Heart left ventricle (tissue), 16 donors: ENCODE data around the gene PARP6. TPM values are rescaled to one million over a fixed set of nuclear protein-coding genes. Genes with fewer than 3 reads are reported as not detected.

Experiments used
- ATAC-seq, 4 donors: fragments of 200-7000 bp; cut with Tn5 transposase; one replicate each; pipeline ENCODE4 v1.9.1; 2020 to 2022; ENCODE audit warnings: moderate library complexity in 4 of 4, mild to moderate bottlenecking in 3 of 4, moderate number of reproducible peaks in 1 of 4
- DNase-seq, 5 donors: peaks; one replicate each; pipeline ENCODE4 v3.0.0-alpha.2; 2020
- H3K27ac ChIP-seq, 12 donors: fragments of 200-600 bp; sonication (generic) in 4 of 12; one replicate each; pipeline versions ENCODE4 v1.5.0 to v1.8.0; 2016 to 2022; ENCODE audit warnings: mild to moderate bottlenecking in 2 of 12
- H3K27me3 ChIP-seq, 9 donors: fragments of 200-600 bp; sonication (generic) in 2 of 9; one replicate each; pipeline versions ENCODE4 v1.5.1 to v1.8.0; 2016 to 2022; ENCODE audit warnings: mild to moderate bottlenecking in 3 of 9
- H3K36me3 ChIP-seq, 9 donors: fragments of 200-600 bp; sonication (generic) in 2 of 9; one replicate each; pipeline versions ENCODE4 v1.5.0 to v1.8.0; 2018 to 2022; ENCODE audit warnings: mild to moderate bottlenecking in 2 of 9
- H3K4me1 ChIP-seq, 12 donors: fragments of 200-600 bp; sonication (generic) in 4 of 12; one replicate each; pipeline versions ENCODE4 v1.5.0 to v1.8.0; 2016 to 2022; ENCODE audit warnings: mild to moderate bottlenecking in 3 of 12
- H3K4me3 ChIP-seq, 12 donors: fragments of 200-600 bp; sonication (generic) in 4 of 12; one replicate each; pipeline versions ENCODE4 v1.5.0 to v1.8.0; 2017 to 2022; ENCODE audit warnings: mild to moderate bottlenecking in 9 of 12, moderate library complexity in 4 of 12
- H3K9me3 ChIP-seq, 12 donors: fragments of 200-600 bp; sonication (generic) in 4 of 12; one replicate each; pipeline versions ENCODE4 v1.5.0 to v1.8.0; 2016 to 2022; ENCODE audit warnings: mild to moderate bottlenecking in 1 of 12
- CTCF ChIP-seq, 12 donors: fragments of 200-600 bp; sonication (generic) in 4 of 12; IDR thresholded peaks; one replicate each; pipeline versions ENCODE4 v1.5.0 to v1.8.0; 2018 to 2022; ENCODE audit warnings: antibody characterized with exemption in 12 of 12, mild to moderate bottlenecking in 5 of 12
- POLR2A ChIP-seq, 2 donors: fragments of 450-650 bp; IDR thresholded peaks; one replicate each; pipeline ENCODE4 v1.6.1; 2017; ENCODE audit warnings: antibody characterized with exemption in 2 of 2, mild to moderate bottlenecking in 2 of 2, moderate library complexity in 2 of 2
- WGBS, 4 donors: extraction: QIAGEN DNeasy Blood & Tissue Kit in 2 of 4; methylation state at CpG; one replicate each; pipeline versions ENCODE4 v1.1.5 to v1.1.7; 2013 to 2018; 5-methylcytosine and 5-hydroxymethylcytosine counted together
- intact Hi-C, 10 donors: fragments of 100-400 bp; cut with DNase I; formaldehyde crosslinking; loops; one replicate each; pipeline versions ENCODE4 v1.11.1 to v1.14.2; 2022
- polyA plus RNA-seq, 2 donors: library from polyadenylated mRNA; stranded (reverse); fragments of 200-250 nt; gene quantifications; one replicate each; pipeline ENCODE4 v1.2.3, GENCODE V29; 2013
- total RNA-seq, 9 donors: library from RNA; depleted of rRNA in 2 of 9; stranded (reverse); fragments of >200 nt in 2 of 9; fragmentation: NEBNext Ultra II Directional in 3 of 9; extraction: Animal tissue kit (Norgen Biotek cat#: 25700) in 3 of 9; gene quantifications; one replicate each; pipeline versions ENCODE4 v1.1.0 to v1.2.4, GENCODE V29; 2016 to 2023
- donor health status: ischemic (EF 13 %, LVEDD 7.1; RV severe dilation, severe dysfunction).
- donor health status: healthy with polysubstance abuse.
- donor health status: DM: no; HTN: yes; CAD: no.
- donor health status: DM: no; HTN: no; CAD: no.
- donor health status: ischemic (EF 25% LVEDD 6.9; RV normal size, moderate dysfunction).
- donor health status: ischemic (EF 25% LVEDD 5.7; RV mildly dilated, moderate dysfunction).
- donor health status: healthy.
- donor health status: DM: yes; HTN: yes; CAD: no.
- donor health status: ischemic (EF 35%, LVEDD 5.7; RV mildly dilated, moderate dysfunction).
- donor health status: nonischemic (EF 11% LVEDD 7.7; RV severe dilation, severe dysfunction).
- donor health status: DM: yes; HTN: yes; CAD: no.
- donor health status: PGD.
- donor health status: ischemic (EF 29% LVEDD 5.4; RV normal size, mild dysfunction).
- donor health status: nonischemic (EF 23%, LVEDD 6.1; RV moderate dilation, normal function).

The PARP6 gene
- total and polyA plus RNA-seq, 11 donors = 25.6 to 52.5 (median 34.5) TPM

- WGBS, 4 donors = 0 to 1% (median 1%) methylated on average over 15 to 67 of the region's 67 CpGs
- Histone ChIP-seq H3K27me3 (no peaks in the 10 kb centered on the region), H3K36me3 (no peaks in the 10 kb centered on the region), H3K4me3 (peak within 1 kb of the TSS; percentile 73 to 99 (median 89)), H3K4me1 (peaks cover 4 to 49% (median 43%) of the 10 kb centered on the region in 12 donors), H3K9me3 (no peaks in the 10 kb centered on the region), H3K27ac (peak within 1 kb of the TSS; percentile 95 to 100 (median 99))
- TF ChIP-seq POLR2A (IDR thresholded peaks at IDR 0.05) (peak; percentile 57 to 95), CTCF (IDR thresholded peaks at IDR 0.05) (peak in 1 of 12 donors; percentile 6)
- ATAC-seq (peak; percentile 79 to 90 (median 88)), DNase-seq (peak; percentile 96 to 98 (median 97))
- intact Hi-C loops = loop anchor here in 6 of 10 donors (1.0 to 5.0 kb wide), 6 partner anchors 28 to 42 kb away; partner anchors contain the start of genes PARP6 (in 5 of the 6) and GRAMD2A (in 1 of the 6)
Measured at GRCh38 chr15:72231066-72231832, 41.1 kb downstream of the PARP6 start, which contains the start of gene PKM. Gene PKM, minus strand, starts transcription at chr15:72231190. Its CDS starts 12,093 bp downstream, at chr15:72219097.

DNA sequence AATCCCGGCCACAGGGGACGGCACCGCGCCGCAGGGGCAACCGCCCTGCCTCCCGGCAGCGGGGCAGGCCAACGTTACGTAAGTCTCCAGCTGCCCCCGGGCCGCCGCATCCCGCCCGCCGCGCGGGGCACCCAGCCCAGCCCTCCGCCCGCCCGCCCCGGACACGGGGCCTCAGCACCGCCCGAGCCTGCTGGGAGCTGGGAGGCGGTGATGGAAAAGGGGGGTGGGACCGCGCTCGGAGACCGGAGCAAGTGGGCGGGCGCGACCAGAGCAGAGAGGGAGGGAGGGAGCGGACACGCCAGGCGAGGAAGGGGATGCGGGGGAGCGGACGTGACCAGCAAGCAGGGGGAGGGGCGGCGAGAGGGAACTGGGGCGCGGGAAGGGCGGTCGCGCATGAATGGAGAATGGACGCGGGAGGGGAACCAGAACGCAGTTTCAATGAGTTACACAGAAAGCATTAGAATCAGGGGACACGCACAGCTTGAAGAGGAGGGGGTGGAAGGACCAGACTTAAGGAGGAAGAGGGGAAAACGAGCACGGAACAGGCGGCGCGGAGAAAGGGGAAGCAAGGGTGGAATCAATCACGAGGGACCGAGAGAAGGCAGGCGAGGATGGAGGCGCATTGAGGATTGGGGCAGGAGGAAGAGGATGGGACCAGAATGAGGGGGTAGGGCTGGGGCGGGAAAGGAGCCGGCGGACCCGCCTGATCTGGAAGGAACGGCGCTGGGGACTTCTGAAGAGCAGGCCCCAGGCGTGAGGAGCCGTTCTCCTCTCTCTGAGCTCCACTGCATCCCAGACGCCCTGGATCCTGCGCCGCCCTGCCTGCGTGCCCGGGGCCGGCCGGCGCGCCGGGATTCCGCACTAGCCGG, 41.9 kb downstream of the PARP6 start:
- ATAC-seq (peak; percentile 69 to 86 (median 85)), DNase-seq (peak; percentile 96 to 97 (median 96))
- WGBS, 4 donors = 0 to 1% (median 1%) methylated on average over 63 to 79 of the region's 79 CpGs
- H3K27me3 ChIP-seq = no peaks in the 10 kb centered on the region
- intact Hi-C loops = loop anchor here in 6 of 10 donors (1.0 to 5.0 kb wide), 6 partner anchors 27 to 42 kb away; partner anchors contain the start of genes PARP6 (in 5 of the 6) and GRAMD2A (in 1 of the 6)
- H3K4me1 ChIP-seq = peaks cover 4 to 56% (median 49%) of the 10 kb centered on the region in 12 donors
- H3K27ac ChIP-seq = peak overlapping the region; percentile 95 to 100 (median 99)
- H3K36me3 ChIP-seq = peaks cover 0 to 5% (median 0%) of the 10 kb centered on the region in 9 donors
- no peaks in the 10 kb centered on the region for H3K9me3 ChIP-seq
- TF ChIP-seq CTCF (IDR thresholded peaks at IDR 0.05) (peak in 3 of 12 donors; percentile 13 to 31 (median 21)), POLR2A (IDR thresholded peaks at IDR 0.05) (peak in 1 of 2 donors; percentile 76)
- H3K4me3 ChIP-seq = peak overlapping the region; percentile 73 to 99 (median 89)

DNA sequence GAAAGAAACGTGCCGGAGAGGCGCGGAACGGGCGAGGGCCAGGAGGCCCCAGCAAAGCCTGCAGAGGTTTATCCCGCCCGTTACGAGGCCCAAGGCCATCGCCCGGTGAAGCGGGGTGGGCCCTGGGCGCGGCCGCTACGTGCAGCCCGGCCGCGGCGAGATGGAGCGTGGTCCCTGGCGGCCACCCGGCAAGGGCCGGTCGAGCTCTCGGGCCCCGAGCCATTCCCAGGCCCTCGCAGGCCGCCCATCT, 42.5 kb downstream of the PARP6 start:
- no peaks in the 10 kb centered on the region for H3K27me3 ChIP-seq
- ATAC-seq (no peak), DNase-seq (no peak)
- intact Hi-C loops = loop anchor here in 6 of 10 donors (2.0 to 5.0 kb wide), 5 partner anchors 27 to 43 kb away; partner anchors contain the start of genes PARP6 (in 5 of the 6) and GRAMD2A (in 1 of the 6)
- H3K4me3 ChIP-seq = peak overlapping the region; percentile 73 to 99 (median 89)
- peak overlapping the region; percentile 95 to 100 (median 99) for H3K27ac ChIP-seq
- no peaks in the 10 kb centered on the region for H3K9me3 ChIP-seq
- TF ChIP-seq CTCF (IDR thresholded peaks at IDR 0.05) = peak in 1 of 12 donors; percentile 21
- TF ChIP-seq POLR2A (IDR thresholded peaks at IDR 0.05) = no peak
- H3K36me3 ChIP-seq = peaks cover 0 to 6% (median 0%) of the 10 kb centered on the region in 9 donors
- peaks cover 4 to 61% (median 50%) of the 10 kb centered on the region in 12 donors for H3K4me1 ChIP-seq
- 0 to 1% (median 0%) methylated on average over 27 to 29 of the region's 29 CpGs for WGBS, 4 donors
